Bronchial smooth muscle cell (primary cell): ENCODE results near the gene IL9R. TPM values are rescaled to one million over a fixed set of nuclear protein-coding genes. Genes with fewer than 3 reads are reported as not detected.

ENCODE experiments used
- total RNA-seq: library from RNA; depleted of rRNA; stranded (reverse); fragments of >200 nt; gene quantifications from 2 replicates; pipeline ENCODE4 v1.2.1, GENCODE V29; 2014

IL9R gene, protein sequence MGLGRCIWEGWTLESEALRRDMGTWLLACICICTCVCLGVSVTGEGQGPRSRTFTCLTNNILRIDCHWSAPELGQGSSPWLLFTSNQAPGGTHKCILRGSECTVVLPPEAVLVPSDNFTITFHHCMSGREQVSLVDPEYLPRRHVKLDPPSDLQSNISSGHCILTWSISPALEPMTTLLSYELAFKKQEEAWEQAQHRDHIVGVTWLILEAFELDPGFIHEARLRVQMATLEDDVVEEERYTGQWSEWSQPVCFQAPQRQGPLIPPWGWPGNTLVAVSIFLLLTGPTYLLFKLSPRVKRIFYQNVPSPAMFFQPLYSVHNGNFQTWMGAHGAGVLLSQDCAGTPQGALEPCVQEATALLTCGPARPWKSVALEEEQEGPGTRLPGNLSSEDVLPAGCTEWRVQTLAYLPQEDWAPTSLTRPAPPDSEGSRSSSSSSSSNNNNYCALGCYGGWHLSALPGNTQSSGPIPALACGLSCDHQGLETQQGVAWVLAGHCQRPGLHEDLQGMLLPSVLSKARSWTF
- total RNA-seq: not detected in 2 replicates

DNA sequence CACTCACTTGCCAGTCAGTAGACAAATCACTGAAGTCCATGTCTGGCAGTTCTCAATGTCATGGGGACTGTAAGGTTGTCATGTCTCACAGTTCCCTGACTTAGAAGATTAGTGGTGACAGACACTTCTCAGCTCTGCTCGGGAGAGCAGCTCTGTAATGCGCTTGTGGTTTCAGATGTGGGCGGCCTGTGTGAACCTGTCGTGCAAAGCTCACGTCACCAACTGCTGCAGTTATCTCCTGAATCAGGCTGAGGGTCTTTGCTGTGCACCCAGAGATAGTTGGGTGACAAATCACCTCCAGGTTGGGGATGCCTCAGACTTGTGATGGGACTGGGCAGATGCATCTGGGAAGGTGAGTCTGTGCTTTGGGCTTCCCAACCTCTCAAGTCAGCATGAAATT, at the start of gene IL9R:
Gene IL9R, plus strand, starts transcription at position 261 of the 400 bp plus-strand sequence. Its CDS starts 64 bp downstream, at position 325.

Other genes starting within 250 kb of the IL9R start
- gene VAMP7, start 116.4 kb upstream of the IL9R start, total RNA-seq: 23.4 and 30.9 TPM in 2 replicates